HepG2 (cell line): ENCODE data around the gene LYZL1. TPM values are rescaled to one million over a fixed set of nuclear protein-coding genes. Genes with fewer than 3 reads are reported as not detected.

ENCODE experiments used
- ATRX ChIP-seq: sonication (generic); formaldehyde crosslinking; IDR thresholded peaks from 2 replicates; pipeline ENCODE4 v1.4.0; 2020; ENCODE audit warnings: missing genetic modification reagents, borderline replicate concordance
- BCL6 ChIP-seq: IDR thresholded peaks from 2 replicates; pipeline ENCODE4 v1.6.1; 2016; ENCODE audit warnings: missing genetic modification reagents, missing compliant biosample characterization
- CEBPG ChIP-seq: IDR thresholded peaks from 2 replicates; pipeline ENCODE4 v1.6.1; 2016
- EP300 ChIP-seq, 3 experiments: sonication (generic) in 1 of 3; formaldehyde crosslinking in 1 of 3; IDR thresholded peaks; 2 replicates each; pipeline versions ENCODE4 v1.5.1 to v1.6.1; 2011 to 2020; ENCODE audit warnings: low read depth in 2 of 3, low read length in 2 of 3, borderline replicate concordance in 1 of 3, improper control_type of control experiment in 1 of 3, mild to moderate bottlenecking in 1 of 3, missing genetic modification reagents in 1 of 3, moderate library complexity in 1 of 3
- NCOA2 ChIP-seq: sonication (generic); formaldehyde crosslinking; IDR thresholded peaks from 2 replicates; pipeline ENCODE4 v1.8.0; 2022; ENCODE audit warnings: inconsistent platforms
- PITX1 ChIP-seq: sonication (generic); formaldehyde crosslinking; IDR thresholded peaks from 2 replicates; pipeline ENCODE4 v1.5.1; 2020; ENCODE audit warnings: mild to moderate bottlenecking, missing genetic modification reagents
- RARA ChIP-seq: IDR thresholded peaks from 2 replicates; pipeline ENCODE4 v1.6.1; 2016; ENCODE audit warnings: missing genetic modification reagents, missing compliant biosample characterization
- RXRB ChIP-seq: IDR thresholded peaks from 2 replicates; pipeline ENCODE4 v1.6.1; 2016; ENCODE audit warnings: borderline replicate concordance, missing genetic modification reagents, missing compliant biosample characterization
- SALL1 ChIP-seq: sonication (generic); formaldehyde crosslinking; IDR thresholded peaks from 2 replicates; pipeline ENCODE4 v1.8.0; 2022; ENCODE audit warnings: mild to moderate bottlenecking, missing genetic modification reagents
- SIX1 ChIP-seq: sonication (generic); formaldehyde crosslinking; IDR thresholded peaks from 2 replicates; pipeline ENCODE4 v1.4.0; 2020; ENCODE audit warnings: missing genetic modification reagents, borderline replicate concordance
- SIX4 ChIP-seq: sonication (generic); formaldehyde crosslinking; IDR thresholded peaks from 2 replicates; pipeline ENCODE4 v1.4.0; 2020; ENCODE audit warnings: missing genetic modification reagents
- ZMYM4 ChIP-seq: sonication (generic); formaldehyde crosslinking; IDR thresholded peaks from 2 replicates; pipeline ENCODE4 v1.8.1; 2023; ENCODE audit warnings: mild to moderate bottlenecking, missing genetic modification reagents
- ZNF12 ChIP-seq: sonication (generic); formaldehyde crosslinking; IDR thresholded peaks from 2 replicates; pipeline ENCODE4 v1.5.0; 2020; ENCODE audit warnings: missing genetic modification reagents
- ZNF629 ChIP-seq: sonication (generic); formaldehyde crosslinking; conservative IDR thresholded peaks from 2 replicates; pipeline ENCODE4 v1.5.0; 2020; ENCODE audit warnings: missing genetic modification reagents
- ZSCAN25 ChIP-seq: sonication (generic); formaldehyde crosslinking; IDR thresholded peaks from 2 replicates; pipeline ENCODE4 v1.8.0; 2022; ENCODE audit warnings: mild to moderate bottlenecking, missing genetic modification reagents
- polyA plus RNA-seq, 8 experiments: library from polyadenylated mRNA; depleted of rRNA in 3 of 8; stranded (reverse) in 7 of 8; unstranded in 1 of 8; fragments of >200 nt; fragmentation: Illumina TruSeq in 4 of 8; extraction: Trizol in 4 of 8; gene quantifications; 2 replicates each; pipeline versions ENCODE4 v1.2.1 to v1.2.3, GENCODE V29; 2011 to 2016; ENCODE audit warnings: low read depth in 4 of 8, missing spikeins in 1 of 8, mixed read lengths in 1 of 8; ENCODE audit not compliant: insufficient read depth in 1 of 8
- total RNA-seq, 5 experiments: library from RNA; depleted of rRNA; stranded (reverse); fragments of >200 nt; fragmentation: Illumina TruSeq; extraction: Trizol; gene quantifications; 2 replicates each; pipeline ENCODE4 v1.2.3, GENCODE V29; 2016; ENCODE audit warnings: low read depth in 1 of 5
- TF ChIP-seq, protein P1 (sequence below): sonication (generic); formaldehyde crosslinking; IDR thresholded peaks from 2 replicates; pipeline ENCODE4 v1.4.0; 2020; ENCODE audit warnings: missing genetic modification reagents, borderline replicate concordance
- TF ChIP-seq, protein P2 (sequence below): sonication (generic); formaldehyde crosslinking; IDR thresholded peaks from 2 replicates; pipeline ENCODE4 v1.8.1; 2022; ENCODE audit warnings: mild to moderate bottlenecking, missing genetic modification reagents
- TF ChIP-seq, protein P3 (sequence below): sonication (generic); formaldehyde crosslinking; IDR thresholded peaks from 2 replicates; pipeline ENCODE4 v1.4.0; 2020; ENCODE audit warnings: missing genetic modification reagents
- TF ChIP-seq, protein P4 (sequence below): sonication (generic); formaldehyde crosslinking; IDR thresholded peaks from 2 replicates; pipeline ENCODE4 v1.4.0; 2020; ENCODE audit warnings: missing genetic modification reagents
- TF ChIP-seq, protein P5 (sequence below): sonication (generic); formaldehyde crosslinking; IDR thresholded peaks from 2 replicates; pipeline ENCODE4 v1.4.0; 2020; ENCODE audit warnings: missing genetic modification reagents; ENCODE audit errors: not compliant biosample characterization

The LYZL1 gene
- total and polyA plus RNA-seq, 2 of the 13 experiments (the other 11 are each of a cell fraction or from before 2014, with no cell fraction given), result not detected

DNA sequence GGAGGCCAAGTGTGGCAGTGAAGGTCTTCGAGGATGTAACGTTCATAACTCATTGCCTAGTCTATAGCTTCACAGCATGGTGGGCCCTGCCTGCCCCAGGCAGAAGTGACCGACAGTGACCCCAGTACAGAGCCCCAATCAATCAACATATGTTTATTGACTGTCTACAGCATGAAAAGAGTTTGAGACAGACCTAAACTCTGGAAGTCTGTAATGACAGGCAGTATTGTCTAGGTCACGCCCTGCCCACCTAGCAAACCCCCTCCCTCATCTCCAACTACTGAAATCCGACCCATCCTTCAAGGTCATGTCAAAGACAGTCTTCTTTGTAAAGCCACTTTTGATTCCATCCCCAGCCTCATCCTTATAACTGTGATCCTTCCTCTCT lies 43.9 kb downstream of the LYZL1 start (continued):
- TF ChIP-seq, protein P1, sequence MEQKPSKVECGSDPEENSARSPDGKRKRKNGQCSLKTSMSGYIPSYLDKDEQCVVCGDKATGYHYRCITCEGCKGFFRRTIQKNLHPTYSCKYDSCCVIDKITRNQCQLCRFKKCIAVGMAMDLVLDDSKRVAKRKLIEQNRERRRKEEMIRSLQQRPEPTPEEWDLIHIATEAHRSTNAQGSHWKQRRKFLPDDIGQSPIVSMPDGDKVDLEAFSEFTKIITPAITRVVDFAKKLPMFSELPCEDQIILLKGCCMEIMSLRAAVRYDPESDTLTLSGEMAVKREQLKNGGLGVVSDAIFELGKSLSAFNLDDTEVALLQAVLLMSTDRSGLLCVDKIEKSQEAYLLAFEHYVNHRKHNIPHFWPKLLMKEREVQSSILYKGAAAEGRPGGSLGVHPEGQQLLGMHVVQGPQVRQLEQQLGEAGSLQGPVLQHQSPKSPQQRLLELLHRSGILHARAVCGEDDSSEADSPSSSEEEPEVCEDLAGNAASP (CRISPR knock-in tag), result peak; percentile 47; the same call in 1 of the 2 replicates
- TF ChIP-seq, protein P2, sequence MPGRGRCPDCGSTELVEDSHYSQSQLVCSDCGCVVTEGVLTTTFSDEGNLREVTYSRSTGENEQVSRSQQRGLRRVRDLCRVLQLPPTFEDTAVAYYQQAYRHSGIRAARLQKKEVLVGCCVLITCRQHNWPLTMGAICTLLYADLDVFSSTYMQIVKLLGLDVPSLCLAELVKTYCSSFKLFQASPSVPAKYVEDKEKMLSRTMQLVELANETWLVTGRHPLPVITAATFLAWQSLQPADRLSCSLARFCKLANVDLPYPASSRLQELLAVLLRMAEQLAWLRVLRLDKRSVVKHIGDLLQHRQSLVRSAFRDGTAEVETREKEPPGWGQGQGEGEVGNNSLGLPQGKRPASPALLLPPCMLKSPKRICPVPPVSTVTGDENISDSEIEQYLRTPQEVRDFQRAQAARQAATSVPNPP (CRISPR knock-in tag), result no peak
- TF ChIP-seq ZMYM4 (CRISPR knock-in tag) (peak; percentile 32; the same call in 1 of the 2 replicates), ATRX (CRISPR knock-in tag) (no peak), SIX4 (CRISPR knock-in tag) (peak; percentile 90), SALL1 (CRISPR knock-in tag) (peak; percentile 65), ZSCAN25 (no peak), RARA (CRISPR knock-in tag) (peak; percentile 86), RXRB (peak; percentile 84), BCL6 (CRISPR knock-in tag) (peak; percentile 65), PITX1 (CRISPR knock-in tag) (0 out of 2 replicates have a peak, but pooled peaks have one; percentile 19), NCOA2 (CRISPR knock-in tag) (peak; percentile 78), CEBPG (0 out of 2 replicates have a peak, but pooled peaks have one; percentile 13), EP300 (IDR thresholded peaks at IDR 0.05; ENCODE audit: low read depth in 2 of 2, low read length in 2 of 2) (peak in 1 of 2 experiments; percentile 81; a peak in 1 of 4 replicates), EP300 (CRISPR knock-in tag; IDR thresholded peaks at IDR 0.05; ENCODE audit: borderline replicate concordance) (peak; percentile 63; the same call in 1 of the 2 replicates), ZNF12 (CRISPR knock-in tag) (no peak), ZNF629 (CRISPR knock-in tag) (no peak), SIX1 (peak; percentile 64; the same call in 1 of the 2 replicates)
- TF ChIP-seq, protein P3, sequence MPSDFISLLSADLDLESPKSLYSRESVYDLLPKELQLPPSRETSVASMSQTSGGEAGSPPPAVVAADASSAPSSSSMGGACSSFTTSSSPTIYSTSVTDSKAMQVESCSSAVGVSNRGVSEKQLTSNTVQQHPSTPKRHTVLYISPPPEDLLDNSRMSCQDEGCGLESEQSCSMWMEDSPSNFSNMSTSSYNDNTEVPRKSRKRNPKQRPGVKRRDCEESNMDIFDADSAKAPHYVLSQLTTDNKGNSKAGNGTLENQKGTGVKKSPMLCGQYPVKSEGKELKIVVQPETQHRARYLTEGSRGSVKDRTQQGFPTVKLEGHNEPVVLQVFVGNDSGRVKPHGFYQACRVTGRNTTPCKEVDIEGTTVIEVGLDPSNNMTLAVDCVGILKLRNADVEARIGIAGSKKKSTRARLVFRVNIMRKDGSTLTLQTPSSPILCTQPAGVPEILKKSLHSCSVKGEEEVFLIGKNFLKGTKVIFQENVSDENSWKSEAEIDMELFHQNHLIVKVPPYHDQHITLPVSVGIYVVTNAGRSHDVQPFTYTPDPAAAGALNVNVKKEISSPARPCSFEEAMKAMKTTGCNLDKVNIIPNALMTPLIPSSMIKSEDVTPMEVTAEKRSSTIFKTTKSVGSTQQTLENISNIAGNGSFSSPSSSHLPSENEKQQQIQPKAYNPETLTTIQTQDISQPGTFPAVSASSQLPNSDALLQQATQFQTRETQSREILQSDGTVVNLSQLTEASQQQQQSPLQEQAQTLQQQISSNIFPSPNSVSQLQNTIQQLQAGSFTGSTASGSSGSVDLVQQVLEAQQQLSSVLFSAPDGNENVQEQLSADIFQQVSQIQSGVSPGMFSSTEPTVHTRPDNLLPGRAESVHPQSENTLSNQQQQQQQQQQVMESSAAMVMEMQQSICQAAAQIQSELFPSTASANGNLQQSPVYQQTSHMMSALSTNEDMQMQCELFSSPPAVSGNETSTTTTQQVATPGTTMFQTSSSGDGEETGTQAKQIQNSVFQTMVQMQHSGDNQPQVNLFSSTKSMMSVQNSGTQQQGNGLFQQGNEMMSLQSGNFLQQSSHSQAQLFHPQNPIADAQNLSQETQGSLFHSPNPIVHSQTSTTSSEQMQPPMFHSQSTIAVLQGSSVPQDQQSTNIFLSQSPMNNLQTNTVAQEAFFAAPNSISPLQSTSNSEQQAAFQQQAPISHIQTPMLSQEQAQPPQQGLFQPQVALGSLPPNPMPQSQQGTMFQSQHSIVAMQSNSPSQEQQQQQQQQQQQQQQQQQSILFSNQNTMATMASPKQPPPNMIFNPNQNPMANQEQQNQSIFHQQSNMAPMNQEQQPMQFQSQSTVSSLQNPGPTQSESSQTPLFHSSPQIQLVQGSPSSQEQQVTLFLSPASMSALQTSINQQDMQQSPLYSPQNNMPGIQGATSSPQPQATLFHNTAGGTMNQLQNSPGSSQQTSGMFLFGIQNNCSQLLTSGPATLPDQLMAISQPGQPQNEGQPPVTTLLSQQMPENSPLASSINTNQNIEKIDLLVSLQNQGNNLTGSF (CRISPR knock-in tag), result no peak
- TF ChIP-seq, protein P4, sequence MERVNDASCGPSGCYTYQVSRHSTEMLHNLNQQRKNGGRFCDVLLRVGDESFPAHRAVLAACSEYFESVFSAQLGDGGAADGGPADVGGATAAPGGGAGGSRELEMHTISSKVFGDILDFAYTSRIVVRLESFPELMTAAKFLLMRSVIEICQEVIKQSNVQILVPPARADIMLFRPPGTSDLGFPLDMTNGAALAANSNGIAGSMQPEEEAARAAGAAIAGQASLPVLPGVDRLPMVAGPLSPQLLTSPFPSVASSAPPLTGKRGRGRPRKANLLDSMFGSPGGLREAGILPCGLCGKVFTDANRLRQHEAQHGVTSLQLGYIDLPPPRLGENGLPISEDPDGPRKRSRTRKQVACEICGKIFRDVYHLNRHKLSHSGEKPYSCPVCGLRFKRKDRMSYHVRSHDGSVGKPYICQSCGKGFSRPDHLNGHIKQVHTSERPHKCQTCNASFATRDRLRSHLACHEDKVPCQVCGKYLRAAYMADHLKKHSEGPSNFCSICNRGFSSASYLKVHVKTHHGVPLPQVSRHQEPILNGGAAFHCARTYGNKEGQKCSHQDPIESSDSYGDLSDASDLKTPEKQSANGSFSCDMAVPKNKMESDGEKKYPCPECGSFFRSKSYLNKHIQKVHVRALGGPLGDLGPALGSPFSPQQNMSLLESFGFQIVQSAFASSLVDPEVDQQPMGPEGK (CRISPR knock-in tag), result peak; percentile 39; the same call in 1 of the 2 replicates
- TF ChIP-seq, protein P5, sequence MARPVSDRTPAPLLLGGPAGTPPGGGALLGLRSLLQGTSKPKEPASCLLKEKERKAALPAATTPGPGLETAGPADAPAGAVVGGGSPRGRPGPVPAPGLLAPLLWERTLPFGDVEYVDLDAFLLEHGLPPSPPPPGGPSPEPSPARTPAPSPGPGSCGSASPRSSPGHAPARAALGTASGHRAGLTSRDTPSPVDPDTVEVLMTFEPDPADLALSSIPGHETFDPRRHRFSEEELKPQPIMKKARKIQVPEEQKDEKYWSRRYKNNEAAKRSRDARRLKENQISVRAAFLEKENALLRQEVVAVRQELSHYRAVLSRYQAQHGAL, result no peak
